ENCODE results near the gene DCN. TPM values are rescaled to one million over a fixed set of nuclear protein-coding genes. Genes with fewer than 3 reads are reported as not detected.

The DCN gene
- total and polyA plus RNA-seq, 2 donors (not counting 3 experiments of a cell fraction or from before 2014, with no cell fraction given): 0.42 to 0.43 TPM

GRCh38 chr12:91203610-91204009 lies 21.0 kb upstream of the DCN start:
- Histone ChIP-seq H3K9ac (replicated peaks; ENCODE audit: extremely low read depth, insufficient read depth, low read length) (no peak overlapping the region), H3K4me1 (ENCODE audit: control insufficient read depth, extremely low read depth, insufficient read depth, low read length) (no peaks in the 10 kb centered on the region), H2AFZ (ENCODE audit: low read depth, low read length) (no peak overlapping the region), H3K9me1 (replicated peaks; ENCODE audit: control insufficient read depth, extremely low read depth, insufficient read depth, low read length) (no peaks in the 10 kb centered on the region), H3K79me2 (ENCODE audit: control insufficient read depth, insufficient read depth, low read length) (no peaks in the 10 kb centered on the region), H3K36me3 (ENCODE audit: control insufficient read depth in 2 of 2, extremely low read depth in 1 of 2, insufficient read depth in 2 of 2, low read length in 2 of 2) (no peaks in the 10 kb centered on the region), H3K9me3 (replicated peaks; ENCODE audit: control insufficient read depth, insufficient read depth, low read length) (no peaks in the 10 kb centered on the region), H3K4me3 (replicated peaks in 1 of 3; ENCODE audit: insufficient read depth in 1 of 3, low read depth in 1 of 3, low read length in 3 of 3) (no peak overlapping the region), H3K27ac (ENCODE audit: insufficient read depth, low read depth, low read length) (no peak overlapping the region), H3K4me2 (ENCODE audit: insufficient read depth, low read length) (no peak overlapping the region), H3K27me3 (ENCODE audit: control insufficient read depth in 2 of 2, insufficient read depth in 2 of 2, low read length in 2 of 2) (no peaks in the 10 kb centered on the region), H4K20me1 (replicated peaks; ENCODE audit: control insufficient read depth, extremely low read depth, insufficient read depth, low read length) (no peaks in the 10 kb centered on the region)
- FAIRE-seq (no peak), DNase-seq (ENCODE audit: low read depth, low spot score) (no peak)
- dilution Hi-C loops (cut with MboI; ENCODE audit: extremely low pct_ligation_motif_present, low sequenced_read_pairs): no loop called here
- POLR2A ChIA-PET: no interaction called here
- no TSS peak for BruUV-seq (replicated peaks)
- intact Hi-C loops (cut with micrococcal nuclease): no loop called here
- CTCF ChIA-PET: interaction anchor here (1.6 kb wide), 1 partner anchor 123 kb away, joined by 4 read pairs; no protein-coding TSS in a partner anchor
- no peak for TF ChIP-seq EZH2 (IDR thresholded peaks at IDR 0.05; ENCODE audit: borderline replicate concordance, low read depth, low read length, severe bottlenecking)
- TF ChIP-seq MAX (IDR thresholded peaks at IDR 0.05; ENCODE audit: insufficient read depth, insufficient read length): no peak
- TF ChIP-seq MYC (IDR thresholded peaks at IDR 0.05; ENCODE audit: low read depth, low read length): no peak
- TF ChIP-seq POLR2AphosphoS5 (IDR thresholded peaks at IDR 0.05; ENCODE audit: insufficient read depth, low read depth, low read length): no peak
- TF ChIP-seq JUN (IDR thresholded peaks at IDR 0.05; ENCODE audit: borderline replicate concordance, insufficient read depth, insufficient read length, low read depth): no peak
- no peak for TF ChIP-seq CTCF (IDR thresholded peaks at IDR 0.05; ENCODE audit: extremely low read depth in 1 of 2, insufficient read depth in 1 of 2, low read depth in 1 of 2, low read length in 2 of 2)
- no peak for TF ChIP-seq FOS (IDR thresholded peaks at IDR 0.05; ENCODE audit: borderline replicate concordance, insufficient read depth, low read length)
- TF ChIP-seq POLR2A (IDR thresholded peaks at IDR 0.05; ENCODE audit: low read depth, low read length): no peak
- TF ChIP-seq GATA2 (IDR thresholded peaks at IDR 0.05; ENCODE audit: insufficient read depth, insufficient read length, low read depth, low read length): no peak
